Measurements from ENCODE around the gene INPP5E.
"Not testable (repeated sequence)": the region's sequence is repeated elsewhere in the genome, so short reads cannot be mapped to it uniquely, and the experiment has no call there.

The INPP5E gene

GRCh38 chr9:136426787-136427186 is 12.9 kb downstream of the INPP5E start:
- no peak for DNase-seq (ENCODE audit: low read depth)

GRCh38 chr9:136425367-136425766 is 14.3 kb downstream of the INPP5E start:
- not testable (repeated sequence) for DNase-seq (ENCODE audit: low read depth)

DNA sequence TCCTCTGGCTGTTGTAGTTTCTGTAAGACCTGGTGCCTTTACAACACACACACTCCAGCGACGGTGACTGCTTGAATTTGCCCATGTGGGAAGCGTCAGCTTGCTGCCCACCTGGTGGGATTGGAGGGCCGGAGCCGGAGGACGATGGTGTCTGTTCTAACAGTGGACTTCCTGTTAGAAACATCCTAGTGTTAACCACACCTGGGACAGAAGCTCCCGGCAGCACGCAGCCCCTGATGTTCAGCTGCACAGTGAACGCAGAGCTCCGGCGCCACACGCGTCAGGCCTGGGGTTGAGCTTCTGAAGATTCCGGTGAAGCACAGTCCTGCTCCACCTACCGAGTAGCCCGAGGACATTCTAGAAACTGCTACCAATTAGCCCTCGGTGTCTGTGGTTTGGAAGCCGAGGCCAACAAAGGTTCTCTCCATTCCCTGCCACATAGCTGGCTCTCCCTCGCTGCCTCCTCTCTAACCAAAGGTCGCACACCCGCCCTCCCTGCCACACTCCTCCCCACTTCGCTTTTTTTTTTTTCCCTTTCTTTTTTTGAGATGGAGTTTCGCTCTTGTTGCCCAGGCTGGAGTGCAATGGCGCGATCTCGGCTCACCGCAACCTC is 14.8 kb downstream of the INPP5E start:
- DNase-seq (ENCODE audit: low read depth), result no peak

GRCh38 chr9:136423432-136424146 is 16.1 kb downstream of the INPP5E start:
- no peak for DNase-seq (ENCODE audit: low read depth)

DNA sequence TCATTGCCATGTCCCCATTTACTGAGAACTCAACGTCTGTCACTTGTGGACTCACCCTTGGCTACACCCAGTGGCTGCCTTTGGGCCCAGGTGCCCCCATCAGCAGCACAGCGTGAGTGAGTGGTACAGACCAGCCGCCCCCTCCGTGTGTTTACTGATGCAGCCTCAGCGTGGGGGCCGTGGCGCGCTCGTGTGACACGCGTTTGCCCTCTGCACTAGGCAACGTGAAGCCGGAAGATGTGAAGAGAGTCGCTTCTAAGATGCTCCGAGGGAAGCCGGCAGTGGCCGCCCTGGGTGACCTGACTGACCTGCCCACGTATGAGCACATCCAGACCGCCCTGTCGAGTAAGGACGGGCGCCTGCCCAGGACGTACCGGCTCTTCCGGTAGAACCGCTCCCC is 16.8 kb downstream of the INPP5E start:
- DNase-seq (ENCODE audit: low read depth), result no peak

DNA sequence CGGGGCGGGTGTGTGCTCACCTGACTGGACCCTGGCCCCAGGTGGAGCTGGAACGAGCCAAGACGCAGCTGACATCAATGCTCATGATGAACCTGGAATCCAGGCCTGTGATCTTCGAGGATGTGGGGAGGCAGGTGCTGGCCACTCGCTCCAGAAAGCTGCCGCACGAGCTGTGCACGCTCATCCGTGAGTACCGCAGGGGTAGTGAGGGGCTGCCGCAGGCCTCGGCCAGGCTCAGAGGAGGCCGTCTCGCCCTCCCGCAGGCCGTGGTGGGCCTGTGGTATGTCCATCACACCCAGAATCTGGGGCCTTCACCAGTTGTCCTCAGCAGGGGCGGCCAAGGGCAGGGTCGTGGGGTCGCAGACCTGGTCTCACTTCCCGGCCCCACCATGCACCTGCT is 17.9 kb downstream of the INPP5E start:
- DNase-seq (ENCODE audit: low read depth), result no peak

GRCh38 chr9:136419092-136419420 is 20.6 kb downstream of the INPP5E start:
- no peak for DNase-seq (ENCODE audit: low read depth)

DNA sequence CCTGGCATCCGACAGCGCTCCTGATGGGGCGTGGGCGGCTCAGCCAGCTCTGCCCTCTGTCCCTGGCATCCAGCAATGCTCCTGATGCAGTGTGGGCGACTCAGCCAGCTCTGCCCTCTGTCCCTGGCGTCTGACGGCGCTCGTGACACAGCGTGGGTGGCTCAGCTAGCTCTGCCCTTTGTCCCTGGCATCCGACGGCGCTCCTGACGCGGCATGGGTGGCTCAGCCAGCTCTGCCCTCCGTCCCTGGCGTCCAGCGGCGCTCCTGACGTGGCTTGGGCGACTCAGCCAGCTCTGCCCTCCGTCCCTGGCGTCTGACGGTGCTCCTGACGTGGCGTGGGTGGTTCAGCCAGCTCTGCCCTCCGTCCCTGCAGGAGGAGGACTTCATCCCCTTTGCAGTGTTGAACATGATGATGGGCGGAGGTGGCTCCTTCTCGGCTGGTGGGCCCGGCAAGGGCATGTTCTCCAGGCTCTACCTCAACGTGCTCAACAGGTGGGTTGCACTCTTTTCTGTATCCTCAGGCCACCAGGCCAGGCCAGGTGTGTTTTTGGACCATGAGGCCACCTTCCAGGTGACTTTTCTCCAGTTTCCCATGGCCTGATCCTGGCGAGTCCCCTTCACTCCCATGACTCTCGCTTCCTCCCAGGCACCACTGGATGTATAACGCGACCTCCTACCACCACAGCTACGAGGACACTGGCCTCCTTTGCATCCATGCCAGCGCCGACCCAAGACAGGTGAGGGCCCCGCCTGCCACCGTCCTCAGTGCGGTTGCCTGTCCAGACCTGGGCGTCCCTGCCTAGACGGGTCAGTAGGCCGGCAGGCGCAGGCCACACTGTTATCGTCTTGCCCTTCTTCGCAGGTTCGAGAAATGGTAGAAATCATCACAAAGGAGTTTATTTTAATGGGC is 21.2 kb downstream of the INPP5E start:
- DNase-seq (ENCODE audit: low read depth), result no peak

DNA sequence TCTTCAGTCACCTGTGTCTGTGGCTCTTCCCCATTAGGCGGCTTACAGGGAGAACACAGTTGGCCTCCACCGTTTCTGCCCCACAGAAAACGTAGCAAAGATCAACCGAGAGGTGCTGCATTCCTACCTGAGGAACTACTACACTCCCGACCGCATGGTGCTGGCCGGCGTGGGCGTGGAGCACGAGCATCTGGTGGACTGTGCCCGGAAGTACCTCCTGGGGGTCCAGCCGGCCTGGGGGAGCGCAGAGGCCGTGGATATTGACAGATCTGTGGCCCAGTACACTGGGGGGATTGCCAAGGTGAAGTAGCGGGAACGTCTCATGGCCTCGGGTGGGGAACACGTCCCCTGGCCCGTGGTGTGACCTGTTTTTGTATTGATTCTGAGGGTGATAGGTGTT is 22.7 kb downstream of the INPP5E start:
- DNase-seq (ENCODE audit: low read depth), result no peak

GRCh38 chr9:136416427-136416826 is 23.2 kb downstream of the INPP5E start:
- no peak for DNase-seq (ENCODE audit: low read depth)

DNA sequence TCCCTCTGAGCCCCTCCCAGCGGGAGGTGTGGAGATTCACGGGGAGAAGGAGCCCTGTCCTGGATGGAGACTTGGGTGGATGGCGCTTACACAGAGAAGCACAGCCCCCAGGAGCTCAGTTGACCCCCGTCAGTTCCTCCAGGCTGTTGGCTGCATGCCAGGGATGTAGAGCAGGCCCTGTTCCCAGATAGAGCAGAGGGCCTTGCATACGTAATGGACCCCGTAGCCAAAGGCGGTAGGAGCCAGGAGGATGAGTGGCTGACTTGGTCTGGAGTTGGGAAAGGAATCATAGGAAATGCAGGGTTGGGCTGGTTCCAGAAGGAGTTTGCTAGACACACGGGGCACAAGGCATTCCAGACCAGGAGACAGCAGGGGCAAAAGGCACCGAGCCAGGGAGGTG is 26.7 kb downstream of the INPP5E start:
- DNase-seq (ENCODE audit: low read depth), result no peak

- DNase-seq (ENCODE audit: low read depth), result no peak
Measured at GRCh38 chr9:136411378-136411777, 28.3 kb downstream of the INPP5E start.

DNA sequence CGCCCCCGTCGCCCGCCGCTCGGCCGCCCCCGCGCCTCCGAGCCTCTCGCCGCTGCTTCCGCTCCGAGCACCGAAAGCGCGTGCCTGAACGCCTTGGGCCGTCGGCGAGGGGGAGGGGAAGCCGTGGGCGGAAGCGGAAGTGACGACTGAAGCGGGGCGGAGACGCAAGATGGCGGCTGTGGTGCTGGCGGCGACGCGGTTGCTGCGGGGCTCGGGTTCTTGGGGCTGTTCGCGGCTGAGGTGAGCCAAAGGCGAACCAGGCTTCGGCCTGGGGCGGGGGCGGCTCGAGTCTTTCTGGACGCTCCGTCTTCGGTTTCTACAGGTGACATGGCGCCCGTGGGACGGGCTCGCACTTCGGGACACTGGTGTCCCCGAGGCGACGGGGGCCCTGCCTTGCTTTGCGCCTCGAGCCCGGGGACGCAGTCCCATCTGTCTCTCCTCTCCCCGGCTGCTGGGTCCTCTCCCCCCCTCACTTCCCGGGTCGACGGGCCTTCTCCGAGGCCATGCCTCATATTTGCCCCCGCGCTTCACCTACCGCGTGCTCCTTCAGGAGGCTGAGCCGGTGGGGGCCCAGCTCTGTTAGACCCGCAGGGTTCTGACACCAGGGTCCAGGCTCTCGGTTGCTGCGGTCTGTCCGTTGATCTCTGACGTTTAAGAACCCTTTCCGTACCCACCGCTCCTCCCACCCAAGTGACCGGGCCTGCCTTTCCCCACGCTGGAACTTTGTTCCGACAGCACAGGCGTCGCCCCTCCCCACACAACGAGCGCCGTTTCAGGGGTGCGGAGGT is 29.0 kb downstream of the INPP5E start, which contains the start of the genes ENTR1 and PMPCA:
ENTR1 (minus strand) TSS at position 115 of the 788 bp plus-strand sequence. CDS start 217 bp downstream, outside the sequence.
PMPCA (plus strand) TSS at position 159 of the 788 bp plus-strand sequence; CDS start at position 170, 11 bp downstream.
- DNase-seq (ENCODE audit: low read depth), result peak; percentile 95

- peak; percentile 15 for DNase-seq (ENCODE audit: low read depth)
Measured at GRCh38 chr9:136409557-136410455, 29.8 kb downstream of the INPP5E start.

DNA sequence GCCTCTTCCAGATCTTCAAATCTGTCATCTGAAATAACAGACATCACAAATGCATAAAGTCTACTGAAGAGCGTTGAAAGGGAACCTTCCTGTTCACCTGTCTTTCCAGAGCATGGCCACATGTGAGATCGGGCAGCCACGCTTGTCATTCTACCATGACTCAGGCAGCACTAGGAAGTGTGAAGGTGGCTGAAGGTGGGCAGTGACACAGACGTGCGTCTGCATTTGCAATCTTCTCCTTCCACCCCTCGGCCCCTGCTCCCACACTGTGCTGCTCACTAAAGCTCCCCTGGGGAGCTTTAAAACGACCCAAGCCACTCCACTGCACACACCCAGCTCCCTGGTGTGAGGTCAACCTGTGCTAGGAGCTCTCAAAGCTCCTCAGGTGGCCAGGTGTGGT is 31.7 kb downstream of the INPP5E start:
- DNase-seq (ENCODE audit: low read depth), result no peak

GRCh38 chr9:136407061-136407460 is 32.6 kb downstream of the INPP5E start:
- DNase-seq (ENCODE audit: low read depth), result not testable (repeated sequence)

DNA sequence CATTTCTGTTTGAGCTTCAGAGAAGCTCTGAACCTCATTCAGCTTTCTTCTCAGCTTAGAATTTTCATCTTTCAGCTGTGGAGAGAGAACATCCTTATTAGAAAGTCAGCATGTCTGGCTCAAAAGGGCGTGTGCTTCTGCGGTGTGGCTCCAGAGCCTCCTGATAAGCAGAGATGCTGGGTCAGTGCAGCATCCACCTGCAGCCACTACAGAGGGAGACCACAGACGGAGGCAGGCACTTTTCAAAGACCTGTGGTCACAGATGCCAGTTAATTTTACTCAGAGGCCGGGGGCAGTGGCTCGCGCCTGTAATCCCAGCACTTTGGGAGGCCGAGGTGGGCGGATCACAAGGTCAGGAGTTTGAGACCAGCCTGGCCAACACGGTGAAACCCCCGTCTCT is 33.7 kb downstream of the INPP5E start:
- not testable (repeated sequence) for DNase-seq (ENCODE audit: low read depth)

- DNase-seq (ENCODE audit: low read depth), result no peak
Measured at GRCh38 chr9:136405481-136405880, 34.2 kb downstream of the INPP5E start.

- DNase-seq (ENCODE audit: low read depth), result no peak
Measured at GRCh38 chr9:136404801-136405136, 34.9 kb downstream of the INPP5E start.

DNA sequence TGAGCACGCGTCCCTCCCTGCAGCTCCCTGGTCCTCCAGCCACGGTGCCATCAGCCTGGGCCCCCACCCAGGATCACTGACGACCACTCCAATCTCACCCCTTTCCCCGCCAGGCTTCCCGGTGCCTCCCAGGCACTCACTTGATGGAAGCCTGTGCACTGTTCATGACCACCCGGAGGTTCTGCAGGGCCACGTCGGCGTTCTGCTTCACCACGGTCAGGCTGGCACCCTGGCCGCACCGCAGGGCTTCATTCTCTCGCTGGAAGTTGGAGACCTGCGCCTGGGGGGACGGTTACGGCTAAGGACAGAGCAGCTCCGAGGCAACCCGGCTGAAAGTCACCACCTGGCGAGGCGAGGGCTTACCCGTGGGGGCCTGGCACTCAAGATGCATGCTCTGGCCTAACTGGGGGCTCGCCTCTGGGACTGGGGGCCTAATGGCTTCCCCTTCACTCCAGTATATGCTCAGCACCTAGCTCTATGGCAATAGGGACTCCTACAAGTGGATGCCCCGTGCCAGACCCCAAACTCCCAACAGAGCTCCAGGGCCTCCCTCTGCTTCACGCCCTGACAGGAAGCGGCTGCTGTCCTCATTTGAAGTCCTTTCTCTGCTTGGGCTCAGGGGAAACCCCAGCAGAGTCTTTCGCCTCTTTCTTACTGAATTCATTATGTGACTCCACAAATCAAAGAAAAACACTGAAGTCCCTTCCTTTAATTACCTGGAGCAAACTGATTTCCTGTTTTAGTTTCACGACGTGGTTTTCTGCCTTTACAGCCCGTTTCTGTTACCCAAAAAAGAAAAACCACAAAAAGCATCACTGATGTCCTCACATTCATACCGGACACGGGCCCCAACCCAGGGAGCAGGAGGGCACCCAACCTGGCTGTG is 35.5 kb downstream of the INPP5E start:
- peak; percentile 28 for DNase-seq (ENCODE audit: low read depth)

Measured in activated T-helper 9 cell treated with anti-CD3 and anti-CD28 coated beads, Interleukin-2, amount 50 U/mL, for 16 hours (primary cell).